Adrenal gland (tissue), 12 donors: ENCODE data around the gene NDUFV3. TPM values are rescaled to one million over a fixed set of nuclear protein-coding genes. Genes with fewer than 3 reads are reported as not detected.

ENCODE experiments used
- DNase-seq, 7 donors: peaks; one replicate each; pipeline ENCODE4 v3.0.0-alpha.2; 2019 to 2020
- H3K27ac ChIP-seq, 5 donors: fragments of 200-600 bp; sonication (generic) in 4 of 5; 1 replicate in 3 of 5; 2 replicates in 2 of 5; pipeline versions ENCODE4 v1.5.1 to v1.8.0; 2016 to 2020; ENCODE audit warnings: mild to moderate bottlenecking in 1 of 5
- H3K27me3 ChIP-seq: fragments of 200-600 bp; 2 replicates; pipeline ENCODE4 v1.8.0; 2021
- H3K36me3 ChIP-seq, 2 donors: fragments of 200-600 bp; replicated peaks in 1 of 2; 1 replicate in 1 of 2; 2 replicates in 1 of 2; pipeline versions ENCODE4 v1.5.1 to v1.8.0; 2018 to 2022
- H3K4me1 ChIP-seq, 2 donors: fragments of 200-600 bp; replicated peaks in 1 of 2; 1 replicate in 1 of 2; 2 replicates in 1 of 2; pipeline versions ENCODE4 v1.5.1 to v1.8.0; 2018 to 2021
- H3K4me3 ChIP-seq, 4 donors: fragments of 200-600 bp; sonication (generic) in 3 of 4; one replicate each; pipeline ENCODE4 v1.5.1; 2016 to 2018
- H3K9me3 ChIP-seq, 3 donors: fragments of 200-600 bp; sonication (generic) in 1 of 3; replicated peaks in 1 of 3; 1 replicate in 2 of 3; 2 replicates in 1 of 3; pipeline versions ENCODE4 v1.5.1 to v1.8.0; 2016 to 2021
- POLR2A ChIP-seq, 2 donors: fragments of 450-650 bp; IDR thresholded peaks; one replicate each; pipeline ENCODE4 v1.6.1; 2017; ENCODE audit warnings: antibody characterized with exemption in 2 of 2, mild to moderate bottlenecking in 2 of 2, moderate library complexity in 1 of 2
- WGBS, 4 donors: extraction: QIAGEN DNeasy Blood & Tissue Kit in 2 of 4; methylation state at CpG; one replicate each; pipeline versions ENCODE4 v1.1.5 to v1.1.7; 2013 to 2017; 5-methylcytosine and 5-hydroxymethylcytosine counted together
- intact Hi-C, 2 donors: fragments of 100-400 bp; cut with DNase I; formaldehyde crosslinking; loops; one replicate each; pipeline versions ENCODE4 v1.14.1 to v1.15.0; 2022 to 2023
- polyA plus RNA-seq, 3 donors: library from polyadenylated mRNA; stranded (reverse); fragments of 200-250 nt in 2 of 3; fragments of 350-450 nt in 1 of 3; fragmentation: Illumina TruSeq in 1 of 3; extraction: RNeasy Lipid Tissue Mini Kit (QIAGEN cat#74804) in 1 of 3; gene quantifications; one replicate each; pipeline ENCODE4 v1.2.3, GENCODE V29; 2013 to 2014
- total RNA-seq, 9 donors: library from RNA; depleted of rRNA in 4 of 9; stranded (reverse); fragments of >200 nt in 4 of 9; fragments of 120-200 nt in 1 of 9; fragmentation: NEBNext Ultra II Directional in 1 of 9; extraction: Animal tissue kit (Norgen Biotek cat#: 25700) in 1 of 9; gene quantifications; one replicate each; pipeline versions ENCODE4 v1.1.0 to v1.2.4, GENCODE V29; 2013 to 2023
- TF ChIP-seq, protein P1 (sequence below), 6 experiments: fragments of 450-650 bp in 4 of 6; fragments of 200-600 bp in 2 of 6; sonication (generic) in 1 of 6; IDR thresholded peaks; 1 replicate in 5 of 6; 2 replicates in 1 of 6; pipeline versions ENCODE4 v1.5.1 to v1.8.0; 2016 to 2021; ENCODE audit warnings: antibody characterized with exemption in 6 of 6, mild to moderate bottlenecking in 2 of 6, moderate library complexity in 1 of 6
- donor health status: healthy with polysubstance abuse.
- donor health status: Bipolar disorder and iron deficiency.
- donor health status: DM: yes; HTN: yes; CAD: no.
- donor health status: DM: no; HTN: no; CAD: no.
- donor health status: DM: no; HTN: no; CAD: no.
- donor health status: DM: yes; HTN: yes; CAD: no.

NDUFV3 gene
- total and polyA plus RNA-seq, 12 donors = 30.4 to 43.5 (median 36.1) TPM

DNA sequence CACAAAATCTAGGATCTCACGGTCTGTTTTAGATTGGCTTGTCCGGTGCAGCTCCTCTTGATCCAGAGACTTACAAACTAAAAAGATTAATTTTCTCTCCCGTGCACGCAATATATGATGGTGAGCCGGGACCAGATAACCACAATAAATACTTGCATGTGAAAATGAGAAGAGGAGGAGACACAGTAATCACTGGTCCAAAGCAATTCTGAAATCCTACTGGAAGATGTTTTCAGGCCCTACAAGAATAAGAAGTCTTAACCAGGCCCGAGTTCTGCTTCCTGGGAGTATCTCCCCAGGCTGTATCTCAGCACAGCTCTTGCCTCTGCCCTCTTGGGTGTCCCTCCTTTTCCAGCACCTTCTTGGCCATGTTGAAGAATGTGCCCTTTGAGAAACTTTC lies 12.8 kb upstream of the NDUFV3 start:
- intact Hi-C loops = no loop called here
- Histone ChIP-seq H3K27me3 (no peaks in the 10 kb centered on the region), H3K9me3 (no peaks in the 10 kb centered on the region), H3K4me1 (peaks cover 14 to 18% of the 10 kb centered on the region in 2 donors), H3K27ac (no peak overlapping the region), H3K36me3 (peaks cover 0 to 9% of the 10 kb centered on the region in 2 donors), H3K4me3 (peak overlapping the region in 1 of 4 donors; percentile 72)
- no peak for TF ChIP-seq POLR2A (IDR thresholded peaks at IDR 0.05)
- TF ChIP-seq, protein P1, sequence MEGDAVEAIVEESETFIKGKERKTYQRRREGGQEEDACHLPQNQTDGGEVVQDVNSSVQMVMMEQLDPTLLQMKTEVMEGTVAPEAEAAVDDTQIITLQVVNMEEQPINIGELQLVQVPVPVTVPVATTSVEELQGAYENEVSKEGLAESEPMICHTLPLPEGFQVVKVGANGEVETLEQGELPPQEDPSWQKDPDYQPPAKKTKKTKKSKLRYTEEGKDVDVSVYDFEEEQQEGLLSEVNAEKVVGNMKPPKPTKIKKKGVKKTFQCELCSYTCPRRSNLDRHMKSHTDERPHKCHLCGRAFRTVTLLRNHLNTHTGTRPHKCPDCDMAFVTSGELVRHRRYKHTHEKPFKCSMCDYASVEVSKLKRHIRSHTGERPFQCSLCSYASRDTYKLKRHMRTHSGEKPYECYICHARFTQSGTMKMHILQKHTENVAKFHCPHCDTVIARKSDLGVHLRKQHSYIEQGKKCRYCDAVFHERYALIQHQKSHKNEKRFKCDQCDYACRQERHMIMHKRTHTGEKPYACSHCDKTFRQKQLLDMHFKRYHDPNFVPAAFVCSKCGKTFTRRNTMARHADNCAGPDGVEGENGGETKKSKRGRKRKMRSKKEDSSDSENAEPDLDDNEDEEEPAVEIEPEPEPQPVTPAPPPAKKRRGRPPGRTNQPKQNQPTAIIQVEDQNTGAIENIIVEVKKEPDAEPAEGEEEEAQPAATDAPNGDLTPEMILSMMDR (IDR thresholded peaks at IDR 0.05) = no peak
- WGBS, 4 donors = 93 to 97% (median 95%) methylated on average over 6 of the region's 6 CpGs
- no peak for DNase-seq

DNA sequence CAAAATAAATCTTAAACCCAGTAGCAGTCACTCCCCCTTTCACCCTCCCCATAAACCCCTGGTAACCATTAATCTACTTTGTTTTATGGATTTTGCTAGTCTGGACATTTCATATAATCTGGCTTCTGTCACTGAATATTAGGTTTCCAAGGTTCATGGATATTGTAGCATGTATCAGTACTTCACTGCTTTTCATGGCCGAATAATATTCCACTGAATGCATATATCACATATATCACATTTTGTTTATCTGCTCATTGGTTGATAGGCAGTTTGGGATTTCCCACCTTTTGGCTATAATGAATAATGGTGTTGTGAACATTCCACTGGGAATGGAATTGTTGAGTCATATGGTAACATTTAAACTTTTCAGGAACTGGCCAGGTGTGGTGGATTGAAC lies 9.2 kb upstream of the NDUFV3 start:
- no peaks in the 10 kb centered on the region for H3K9me3 ChIP-seq
- H3K27ac ChIP-seq = no peak overlapping the region
- no peaks in the 10 kb centered on the region for H3K27me3 ChIP-seq
- no peak overlapping the region for H3K4me3 ChIP-seq
- no peaks in the 10 kb centered on the region for H3K36me3 ChIP-seq
- H3K4me1 ChIP-seq = peaks cover 8 to 9% of the 10 kb centered on the region in 2 donors
- 44 to 100% (median 71%) methylated on average over 1 of the region's 1 CpG for WGBS, 4 donors
- DNase-seq = no peak
- intact Hi-C loops = no loop called here
- TF ChIP-seq, protein P1 (IDR thresholded peaks at IDR 0.05) = no peak
- TF ChIP-seq POLR2A (IDR thresholded peaks at IDR 0.05) = no peak

DNA sequence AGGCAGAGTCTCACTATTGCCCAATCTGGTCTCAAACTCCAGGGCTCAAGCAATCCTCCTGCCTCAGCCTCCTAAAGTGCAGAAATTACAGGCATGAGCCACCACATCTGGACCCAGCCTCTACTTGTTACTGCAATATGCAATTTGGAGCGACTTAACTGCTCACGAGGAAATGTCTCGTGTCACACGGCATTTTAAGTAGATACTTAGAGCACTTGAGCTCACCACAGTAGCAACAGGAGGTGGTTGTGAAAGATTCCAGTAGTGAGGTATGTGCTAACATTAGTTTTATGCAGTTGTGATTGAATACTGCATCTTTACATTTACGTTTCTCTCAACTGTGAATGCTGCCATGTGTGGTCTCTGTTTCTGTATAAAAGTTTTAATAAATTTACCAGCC lies 5.8 kb upstream of the NDUFV3 start:
- no peak overlapping the region for H3K27ac ChIP-seq
- no peak for DNase-seq
- TF ChIP-seq POLR2A (IDR thresholded peaks at IDR 0.05) = no peak
- TF ChIP-seq, protein P1 (IDR thresholded peaks at IDR 0.05) = no peak
- no peak overlapping the region for H3K4me3 ChIP-seq
- H3K9me3 ChIP-seq = no peaks in the 10 kb centered on the region
- intact Hi-C loops = no loop called here
- H3K4me1 ChIP-seq = peaks cover 0 to 3% of the 10 kb centered on the region in 2 donors
- no peaks in the 10 kb centered on the region for H3K27me3 ChIP-seq
- H3K36me3 ChIP-seq = no peaks in the 10 kb centered on the region
- 91 to 95% (median 93%) methylated on average over 5 of the region's 5 CpGs for WGBS, 4 donors

DNA sequence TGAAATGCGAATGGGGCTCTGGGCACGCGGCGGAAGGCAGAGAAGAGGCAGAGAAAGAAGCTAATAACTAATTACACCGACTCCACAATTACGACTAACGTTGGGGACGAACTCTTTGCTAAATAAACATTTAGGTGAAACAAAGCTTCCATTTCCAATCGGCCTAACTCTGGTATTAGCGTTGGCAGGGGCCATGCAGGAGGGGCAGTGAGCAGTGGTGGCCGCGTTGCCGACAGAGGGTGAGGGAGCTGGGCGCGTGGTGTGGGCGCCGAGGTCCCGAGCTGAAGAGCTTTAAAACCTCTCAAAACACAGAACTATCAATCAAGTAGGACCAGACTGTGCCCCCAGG lies 553 bp upstream of the NDUFV3 start:
- intact Hi-C loops = no loop called here
- no peaks in the 10 kb centered on the region for H3K27me3 ChIP-seq
- 6 to 22% (median 12%) methylated on average over 16 to 18 of the region's 18 CpGs for WGBS, 4 donors
- TF ChIP-seq, protein P1 (IDR thresholded peaks at IDR 0.05) = peak in 1 of 6 experiments; percentile 23
- no peak for TF ChIP-seq POLR2A (IDR thresholded peaks at IDR 0.05)
- peak overlapping the region; percentile 91 to 99 (median 98) for H3K27ac ChIP-seq
- peaks cover 4 to 5% of the 10 kb centered on the region in 2 donors for H3K4me1 ChIP-seq
- H3K4me3 ChIP-seq = peak overlapping the region in 3 of 4 donors; percentile 8 to 93 (median 88)
- DNase-seq = no peak
- H3K36me3 ChIP-seq = peaks cover 0 to 11% of the 10 kb centered on the region in 2 donors
- no peaks in the 10 kb centered on the region for H3K9me3 ChIP-seq
